GM11168 (cell line): ENCODE data around the gene TPPP2.

Experiments used
- in situ Hi-C: fragments of 300-500 bp; cut with MboI; formaldehyde crosslinking; loops from one replicate; pipeline ENCODE4 v1.12.0; 2022; ENCODE audit warnings: low sequenced_read_pairs; ENCODE audit not compliant: unreplicated experiment

TPPP2 gene

DNA sequence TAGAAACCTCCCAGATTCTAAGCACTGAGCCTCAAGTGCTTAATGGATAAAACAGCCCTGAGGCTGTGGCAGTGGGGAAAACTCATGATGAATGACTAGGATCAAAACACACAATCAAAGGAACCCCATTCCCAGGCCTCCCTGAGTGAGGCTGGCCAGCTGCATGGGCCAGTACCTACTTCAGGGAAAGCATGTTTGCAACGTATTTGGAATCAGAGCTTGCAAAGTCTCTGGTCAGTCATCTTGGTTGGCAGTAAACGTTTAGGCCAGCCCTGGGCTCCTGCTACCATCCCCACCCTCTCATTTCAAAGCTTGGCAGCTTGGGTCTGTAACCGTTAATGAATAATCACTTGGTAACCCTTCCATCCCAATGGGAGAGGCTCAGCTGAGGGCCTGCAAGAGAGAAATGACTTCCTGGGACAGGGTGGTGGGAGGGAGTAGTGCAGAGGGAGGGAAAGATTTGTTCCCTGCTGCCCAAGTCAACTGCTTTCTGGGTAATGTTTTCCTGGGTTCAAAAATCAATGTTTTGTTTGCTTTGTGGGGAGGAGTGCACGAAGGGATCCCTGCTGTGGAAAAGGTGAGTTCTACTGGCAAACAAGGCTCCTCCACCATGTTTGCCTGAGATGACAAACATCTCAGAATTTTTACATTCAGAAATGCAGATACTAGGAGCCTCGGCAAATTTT lies 25.6 kb downstream of the TPPP2 start:
- in situ Hi-C loops, result no loop called here

DNA sequence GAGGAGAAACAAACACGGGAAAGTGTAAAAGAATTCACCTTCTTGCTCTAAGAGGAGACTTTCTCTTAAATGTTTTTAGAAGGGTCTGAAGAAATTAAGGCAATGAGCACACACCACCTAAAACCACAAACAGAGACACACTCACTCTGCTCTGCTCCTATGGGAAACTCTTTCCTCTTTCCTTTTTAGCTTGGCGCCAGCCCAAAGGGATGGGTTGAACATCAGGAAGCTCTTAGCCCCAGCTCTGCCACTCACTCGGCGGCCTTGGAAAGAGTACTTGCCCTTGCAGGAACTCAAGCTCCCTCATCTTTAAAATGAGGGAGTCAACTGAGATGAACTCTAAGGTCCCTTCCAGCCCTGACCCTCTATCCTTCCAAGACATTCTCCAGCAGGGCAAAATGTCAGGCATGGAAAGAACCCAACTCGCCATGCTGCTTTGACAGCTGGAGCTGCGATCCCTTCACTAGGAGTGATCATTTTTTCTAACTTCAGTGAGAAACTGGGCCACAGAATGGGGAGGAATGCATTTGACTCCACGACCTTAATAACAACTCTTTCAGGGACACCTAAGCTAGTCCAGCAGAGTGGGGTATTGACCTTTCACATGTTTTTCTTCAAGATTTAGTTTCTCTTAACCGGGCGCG lies 26.6 kb downstream of the TPPP2 start:
- in situ Hi-C loops, result no loop called here

DNA sequence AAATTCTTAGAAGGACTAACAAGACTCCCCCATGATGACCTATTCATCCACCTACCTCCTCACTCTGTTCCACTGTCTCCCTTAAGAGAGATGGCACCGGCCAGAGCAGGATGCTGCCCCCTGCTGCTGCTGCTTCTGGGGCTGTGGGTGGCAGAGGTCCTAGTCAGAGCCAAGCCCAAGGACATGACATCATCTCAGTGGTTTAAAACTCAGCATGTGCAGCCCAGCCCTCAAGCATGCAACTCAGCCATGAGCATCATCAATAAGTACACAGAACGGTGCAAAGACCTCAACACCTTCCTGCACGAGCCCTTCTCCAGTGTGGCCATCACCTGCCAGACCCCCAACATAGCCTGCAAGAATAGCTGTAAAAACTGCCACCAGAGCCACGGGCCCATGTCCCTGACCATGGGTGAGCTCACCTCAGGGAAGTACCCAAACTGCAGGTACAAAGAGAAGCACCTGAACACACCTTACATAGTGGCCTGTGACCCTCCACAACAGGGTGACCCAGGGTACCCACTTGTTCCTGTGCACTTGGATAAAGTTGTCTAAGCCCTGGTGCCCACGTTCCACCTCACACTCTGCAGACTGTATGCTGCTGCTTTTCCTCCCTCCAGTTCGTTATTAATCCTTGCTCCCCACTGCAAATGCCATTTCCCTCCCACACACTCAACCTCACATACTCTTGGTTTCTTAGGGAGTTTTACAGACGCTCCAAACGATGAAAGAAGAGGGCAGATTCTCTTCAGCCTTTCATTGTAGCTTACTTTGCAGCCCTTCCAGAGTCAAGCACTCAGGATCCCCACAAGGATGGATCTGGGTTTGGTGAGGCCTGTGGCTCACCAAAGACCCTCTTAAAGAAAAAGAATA lies 28.0 kb downstream of the TPPP2 start, which contains the start of gene RNASE8:
Gene RNASE8, plus strand, starts transcription at position 20 of the 873 bp plus-strand sequence. Its CDS starts 71 bp downstream, at position 91.
- in situ Hi-C loops, result no loop called here

DNA sequence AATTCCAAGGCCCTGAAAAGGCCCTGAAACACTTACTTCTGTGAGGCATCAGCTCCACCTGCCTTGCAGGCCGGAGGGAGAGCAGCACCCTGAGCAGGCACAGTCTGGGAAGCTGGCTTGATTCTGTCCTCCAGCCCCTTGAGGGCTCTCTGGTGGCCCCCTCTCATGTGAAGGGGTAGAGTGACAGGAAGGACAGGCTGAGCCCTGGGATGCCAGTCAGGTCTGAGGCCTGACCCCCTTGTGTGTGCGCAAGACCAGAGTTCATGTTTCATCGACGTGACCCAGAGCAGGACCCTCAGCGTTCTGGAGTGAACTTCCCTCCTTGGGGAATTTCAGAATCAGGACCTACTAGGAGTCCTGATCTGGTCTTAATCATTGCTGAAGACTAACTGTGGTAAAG lies 28.9 kb downstream of the TPPP2 start:
- in situ Hi-C loops, result no loop called here

DNA sequence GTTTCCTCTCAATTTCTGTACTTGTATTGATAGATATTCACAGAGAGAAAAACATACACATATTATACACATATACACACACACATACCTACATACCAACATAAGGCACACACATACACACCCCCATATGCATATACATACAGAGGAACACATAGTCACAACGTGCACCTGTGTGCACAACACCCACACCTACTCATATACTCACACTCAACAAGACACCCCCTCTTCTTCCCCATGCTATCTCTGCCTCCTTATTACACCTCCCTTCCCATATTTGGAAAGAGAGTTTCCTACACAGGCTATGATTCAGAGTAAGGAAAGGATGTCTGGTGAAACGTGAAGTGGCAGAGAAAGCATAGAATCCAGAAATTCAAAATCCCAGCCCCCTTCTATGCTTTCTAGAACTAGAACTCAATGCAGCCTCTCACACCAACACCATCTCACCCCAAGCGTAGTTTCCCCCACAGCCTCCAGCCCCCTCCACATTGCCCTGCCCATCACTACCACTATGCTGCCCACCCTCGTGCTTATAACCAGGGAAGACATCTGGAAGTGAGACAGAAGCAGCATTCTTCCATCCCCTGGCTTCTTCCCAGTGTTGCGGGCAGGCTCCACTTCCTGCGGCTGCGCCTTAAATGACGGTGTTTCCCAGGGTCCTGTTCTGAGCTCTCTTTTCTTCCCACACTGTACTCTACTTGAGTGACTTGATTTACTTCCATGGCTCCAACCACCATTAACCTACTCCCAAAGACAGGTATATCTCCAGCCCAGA lies 30.0 kb downstream of the TPPP2 start:
- in situ Hi-C loops, result no loop called here

DNA sequence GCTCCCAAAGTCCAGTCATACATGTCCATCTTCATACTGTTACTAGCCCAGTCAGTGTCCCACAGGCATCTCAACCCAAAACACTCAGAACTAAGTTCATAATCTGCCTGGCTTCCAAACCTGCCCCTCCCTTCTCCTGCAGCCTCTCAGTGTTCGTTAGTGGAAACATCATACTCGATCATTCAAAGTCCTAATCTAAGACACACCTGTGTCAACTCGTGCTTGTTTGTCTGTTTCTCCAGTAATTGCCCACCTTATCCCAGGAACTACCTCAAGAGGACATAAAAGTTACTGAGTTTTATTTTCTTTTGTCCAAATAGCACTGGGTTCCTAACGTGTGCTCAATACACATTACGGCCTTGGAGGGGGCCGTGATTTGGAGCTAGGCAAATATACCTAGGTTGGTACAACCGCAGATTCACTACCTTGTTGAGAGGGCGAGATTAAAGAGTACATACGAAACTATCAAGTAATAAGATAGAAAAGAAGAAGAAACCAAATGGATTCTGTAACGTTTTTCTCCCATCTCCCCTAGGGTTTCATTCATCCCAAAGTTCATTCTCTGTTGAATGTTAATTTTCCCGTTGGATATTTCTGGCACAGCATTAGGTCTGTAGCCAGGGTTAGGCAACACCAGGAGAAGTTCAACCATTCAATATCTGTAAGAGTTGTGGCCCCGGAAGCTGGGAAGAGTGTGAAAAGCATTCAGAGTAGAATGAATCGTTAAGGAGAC lies 30.8 kb downstream of the TPPP2 start:
- in situ Hi-C loops, result no loop called here

DNA sequence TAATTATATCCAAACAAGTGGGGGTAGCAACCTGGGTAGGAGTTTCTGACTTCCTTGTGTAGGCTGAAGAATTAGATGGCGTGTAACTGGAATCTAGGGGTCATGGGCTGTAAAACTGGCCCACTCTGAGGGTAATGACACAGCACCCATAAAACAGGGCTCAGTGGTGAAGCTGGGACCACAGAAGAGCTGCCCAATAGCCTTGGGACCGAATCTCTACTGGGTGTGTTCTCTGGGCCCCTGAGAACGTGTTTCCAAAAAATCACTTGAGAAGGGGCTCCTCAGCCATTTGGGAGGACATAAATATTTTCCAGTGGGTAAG lies 31.3 kb downstream of the TPPP2 start:
- in situ Hi-C loops, result no loop called here

DNA sequence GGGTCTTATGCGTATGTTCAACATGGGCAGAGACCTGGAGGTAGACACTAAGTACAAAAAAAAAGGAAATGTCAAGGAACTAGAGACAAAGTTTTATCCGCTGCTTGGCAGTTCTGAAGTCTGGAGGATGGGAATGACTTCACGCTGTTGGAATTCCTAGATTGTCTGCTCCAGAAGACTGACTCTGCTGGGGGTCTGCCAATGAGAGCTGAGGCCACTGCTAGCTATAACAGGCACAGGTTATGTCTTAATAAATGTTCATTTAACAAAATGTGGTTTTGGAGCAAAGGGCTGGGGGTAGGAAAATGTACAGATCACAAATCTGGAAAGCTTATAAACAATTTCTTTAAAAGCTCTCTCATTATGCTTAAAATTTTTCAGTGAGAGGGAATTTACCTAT lies 33.5 kb downstream of the TPPP2 start:
- in situ Hi-C loops, result no loop called here

DNA sequence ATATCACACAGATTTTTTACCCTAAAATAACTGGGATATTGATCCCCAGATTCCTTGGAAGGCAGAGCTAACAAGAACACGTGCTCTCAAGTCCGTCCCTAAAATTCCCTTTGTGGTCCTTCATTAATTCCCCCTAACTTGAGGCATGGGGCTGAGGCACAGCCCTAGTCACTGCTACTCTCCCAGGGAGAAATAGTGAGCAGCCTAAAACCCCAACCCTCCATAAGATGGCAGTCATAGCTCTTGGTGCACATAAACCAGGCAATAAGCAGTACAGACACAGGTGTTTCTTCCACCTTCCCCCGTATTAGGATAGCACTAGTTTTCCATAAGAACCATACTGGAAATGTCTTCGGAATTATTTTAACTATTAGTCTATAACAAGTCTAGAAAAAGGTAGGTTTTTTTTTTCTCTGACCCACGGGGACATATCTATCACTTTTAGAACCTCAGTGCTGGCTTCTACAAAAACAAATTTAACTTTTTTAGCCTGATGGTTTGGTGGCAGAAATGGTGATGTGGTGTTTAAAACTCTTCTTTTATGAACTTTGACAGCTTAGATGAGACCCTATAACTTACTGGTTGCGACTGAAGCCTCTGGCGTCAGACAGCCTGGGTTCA lies 37.0 kb downstream of the TPPP2 start:
- in situ Hi-C loops, result no loop called here

DNA sequence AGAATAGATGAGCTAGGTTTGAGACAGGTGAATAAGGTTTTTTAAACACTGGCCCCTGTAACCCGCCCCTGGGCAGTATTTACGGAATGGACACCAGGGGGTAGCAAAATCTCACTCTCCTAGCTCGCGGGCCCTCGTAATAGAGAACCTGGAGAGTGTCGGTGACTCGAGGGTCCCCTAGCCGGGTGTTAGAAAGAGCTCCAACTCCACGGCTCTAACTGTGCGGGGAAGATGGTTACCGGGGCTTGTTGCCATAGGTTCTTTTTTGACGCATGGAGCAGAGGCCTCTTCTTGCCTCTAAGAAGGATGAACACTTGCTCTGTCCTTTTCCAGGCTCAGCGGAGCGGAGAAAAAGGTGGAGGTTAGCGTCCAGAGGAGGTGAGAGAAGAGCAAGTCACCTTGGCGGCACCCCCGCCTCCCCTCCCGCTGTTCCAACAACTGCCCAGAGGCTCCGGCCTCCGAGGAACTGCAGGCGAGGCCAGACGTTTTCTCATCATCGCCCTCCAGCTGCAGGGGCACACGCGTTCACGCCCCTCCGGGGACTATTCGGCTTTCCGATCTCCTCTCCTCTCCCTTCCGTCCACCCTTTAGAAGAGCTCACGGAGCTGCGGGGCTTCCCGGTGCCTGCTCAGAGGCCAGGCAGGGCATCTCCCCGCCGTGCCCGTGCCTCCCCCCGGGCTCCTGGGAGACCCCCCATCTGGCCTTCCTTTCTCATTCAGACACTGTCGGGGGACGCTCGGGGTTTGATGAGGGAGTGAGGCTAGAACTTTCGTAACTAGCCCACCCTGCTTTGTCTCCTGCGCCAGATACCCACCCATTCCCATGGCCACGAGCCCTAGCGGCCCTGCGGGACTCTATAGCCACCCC lies 38.7 kb downstream of the TPPP2 start:
- in situ Hi-C loops, result no loop called here

DNA sequence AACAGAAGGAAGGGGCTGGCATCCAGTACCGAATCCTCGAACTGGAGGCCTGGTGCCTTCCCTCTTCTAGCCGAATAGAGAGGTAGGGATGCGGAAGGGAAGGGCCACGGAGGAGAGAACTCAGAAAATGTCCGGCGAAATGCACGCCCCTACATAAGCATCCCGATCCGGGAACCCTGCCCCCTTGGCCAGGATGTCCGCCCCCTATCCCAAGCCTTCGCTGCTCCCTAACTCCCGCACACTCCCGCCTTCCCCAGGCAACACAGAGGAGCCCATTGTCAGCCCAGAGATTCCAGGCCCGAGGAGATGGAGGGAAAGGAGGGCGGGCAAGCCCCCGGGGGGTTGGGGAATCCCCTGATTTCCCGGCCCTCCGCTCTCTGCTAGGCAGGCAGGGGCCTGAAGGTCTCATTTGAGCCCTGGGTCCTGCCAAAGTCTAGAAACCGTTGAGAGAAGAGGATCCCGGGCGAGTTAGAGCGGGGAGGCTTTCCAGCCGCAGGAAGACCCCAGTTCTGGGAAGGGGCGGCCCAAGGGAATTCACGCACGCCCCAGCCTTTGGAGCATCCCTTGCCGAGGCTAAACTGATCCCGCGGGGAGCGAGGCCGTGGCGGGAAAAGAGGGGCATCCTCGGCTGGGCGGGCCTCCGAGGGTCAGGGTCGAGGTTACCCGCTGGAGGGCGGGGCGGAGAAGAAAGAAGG lies 39.5 kb downstream of the TPPP2 start:
- in situ Hi-C loops, result no loop called here

DNA sequence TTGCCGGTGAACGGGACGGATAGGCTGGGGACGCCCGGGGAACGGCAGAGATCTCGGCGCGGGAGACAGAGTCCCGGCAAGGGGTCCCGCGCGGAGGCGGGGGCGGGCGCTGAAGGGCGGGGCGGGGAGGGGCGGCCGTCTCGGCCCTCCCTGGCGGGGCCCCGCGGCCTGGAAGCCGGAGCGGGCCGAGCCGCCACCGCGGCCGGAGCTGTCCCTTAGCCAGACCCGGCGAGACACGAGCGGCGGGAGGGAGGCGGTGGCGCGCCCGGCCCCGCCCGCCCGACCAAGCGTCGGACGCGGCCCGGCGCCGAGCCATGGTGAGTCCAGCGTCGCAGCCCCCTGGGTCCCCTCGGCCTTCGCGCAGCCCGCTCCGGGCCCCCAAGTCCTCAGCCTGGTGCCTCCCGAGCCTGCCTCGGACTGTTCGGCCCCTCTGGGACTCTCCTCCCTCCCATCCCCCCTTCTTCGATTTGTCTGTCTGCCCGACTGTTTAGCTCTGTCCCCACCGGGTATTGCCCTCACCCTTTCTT lies 40.1 kb downstream of the TPPP2 start, which contains the start of gene ARHGEF40:
Gene ARHGEF40, plus strand, starts transcription at position 222 of the 527 bp plus-strand sequence. Its CDS starts 93 bp downstream, at position 315.
- in situ Hi-C loops, result no loop called here

DNA sequence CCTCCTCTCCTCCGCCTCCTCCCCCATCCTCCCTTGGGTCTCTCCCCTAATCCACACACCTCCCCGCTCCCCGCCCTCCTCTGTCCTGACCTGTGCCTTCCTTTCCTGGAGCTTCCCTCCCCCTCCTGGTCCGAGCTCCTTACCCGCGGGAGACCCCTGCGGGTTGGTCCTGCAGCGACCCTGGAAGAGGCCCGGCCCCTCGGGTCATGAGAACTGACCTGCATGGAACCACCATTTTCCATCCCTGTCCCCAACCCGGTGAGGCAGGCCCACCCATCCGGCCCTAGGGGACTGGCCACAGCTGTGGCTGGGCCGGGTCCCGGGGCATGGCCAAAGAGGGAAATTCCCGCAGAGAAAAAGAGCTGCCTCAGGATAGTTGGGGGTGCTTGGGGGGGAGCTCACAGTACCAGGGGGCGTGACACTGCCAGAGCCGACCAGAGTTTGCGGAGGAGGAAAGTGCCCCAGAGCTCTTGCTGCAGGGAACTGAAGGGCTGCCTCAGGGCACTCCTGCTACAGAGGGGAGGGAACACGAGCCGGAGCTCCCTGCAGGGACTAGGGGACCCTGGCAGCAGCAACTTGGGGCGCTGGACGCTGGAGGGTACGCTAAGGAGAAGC lies 40.7 kb downstream of the TPPP2 start:
- in situ Hi-C loops, result no loop called here

DNA sequence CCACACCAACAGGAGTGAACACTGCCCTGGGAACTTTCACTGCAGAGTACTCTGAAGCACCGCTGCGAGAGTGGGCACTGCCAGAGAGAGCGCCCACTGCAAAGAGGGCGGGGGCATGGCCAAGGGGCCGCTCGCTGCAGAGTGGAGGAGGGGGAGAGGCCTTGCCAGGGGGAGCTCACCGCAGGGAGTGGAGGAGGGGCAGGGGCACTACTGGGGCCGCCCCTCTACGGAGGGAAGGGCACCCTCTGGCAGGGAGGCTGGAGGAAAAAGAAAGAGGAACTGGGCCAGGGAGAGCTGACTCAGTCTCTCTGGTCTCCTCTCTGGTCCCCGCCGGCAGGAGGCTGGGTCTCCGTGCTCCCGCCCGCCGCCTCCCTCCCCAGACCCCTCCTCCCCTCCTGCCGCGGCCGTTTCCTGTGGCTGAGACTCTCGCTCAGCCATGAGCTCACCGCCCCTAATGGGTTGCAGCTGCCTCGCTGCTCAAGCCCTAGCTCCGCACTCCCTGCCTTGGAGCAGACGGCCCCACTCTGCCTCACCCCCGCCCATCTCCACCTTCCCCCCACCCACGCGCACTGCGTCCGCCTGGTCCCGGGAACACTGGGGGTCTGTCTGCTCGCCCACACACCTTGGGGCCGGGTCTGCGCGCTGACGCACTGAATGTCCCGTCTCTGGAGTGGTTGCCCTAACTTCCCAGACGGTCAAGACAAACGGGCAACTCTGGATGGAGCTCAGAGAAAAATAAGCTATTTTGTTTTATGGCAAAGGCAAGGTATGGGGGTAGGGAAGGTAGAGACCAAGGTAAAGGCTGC lies 41.4 kb downstream of the TPPP2 start:
- in situ Hi-C loops, result no loop called here

DNA sequence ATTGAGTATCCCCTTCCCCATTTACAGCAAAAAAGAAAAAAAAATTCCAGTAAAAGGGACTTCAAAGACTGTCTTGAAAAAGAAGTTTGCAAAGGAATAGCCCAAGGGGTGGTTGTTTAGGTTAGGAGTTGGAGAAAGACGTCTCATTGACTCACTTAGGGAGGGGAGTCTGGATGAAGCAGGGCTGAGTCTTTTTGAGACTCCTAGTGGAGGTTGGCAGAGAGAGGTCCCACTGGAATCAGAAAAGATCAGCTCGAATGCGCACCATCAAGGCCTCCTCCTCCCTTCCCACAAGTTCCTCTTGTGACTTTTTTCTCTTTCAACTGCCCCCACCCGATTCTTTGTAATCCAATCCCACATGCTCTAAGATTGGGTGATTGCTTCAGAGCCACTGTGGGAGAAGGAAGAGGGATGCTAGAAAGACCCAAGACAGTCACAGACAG lies 42.0 kb downstream of the TPPP2 start:
- in situ Hi-C loops, result no loop called here

DNA sequence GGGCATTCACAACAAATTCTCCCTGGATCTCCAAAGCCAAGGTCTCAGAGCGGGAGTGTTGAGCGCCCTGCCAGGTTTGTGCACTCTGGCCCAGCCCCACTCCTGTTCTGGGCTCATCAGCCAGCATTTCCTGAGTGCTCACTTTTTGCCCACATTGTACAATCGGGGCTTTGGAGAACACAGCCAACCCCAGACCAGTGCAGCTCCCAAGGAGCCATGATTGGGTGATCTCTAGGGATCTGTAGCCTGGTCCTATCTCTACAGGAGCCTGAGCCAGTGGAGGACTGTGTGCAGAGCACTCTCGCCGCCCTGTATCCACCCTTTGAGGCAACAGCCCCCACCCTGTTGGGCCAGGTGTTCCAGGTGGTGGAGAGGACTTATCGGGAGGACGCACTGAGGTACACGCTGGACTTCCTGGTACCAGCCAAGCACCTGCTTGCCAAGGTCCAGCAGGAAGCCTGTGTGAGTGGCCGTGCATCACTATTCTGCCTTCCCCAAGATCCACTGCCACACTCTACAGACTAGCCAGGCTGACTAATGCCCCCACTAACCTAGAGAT lies 42.8 kb downstream of the TPPP2 start:
- in situ Hi-C loops, result no loop called here
